Liver (tissue), 9 donors: ENCODE results near the gene TMEM119. TPM values are rescaled to one million over a fixed set of nuclear protein-coding genes. Genes with fewer than 3 reads are reported as not detected.
A peak's percentile ranks its signal among the peaks of the same experiment; 100 is the strongest.

Source experiments
- DNase-seq: peaks from one replicate; pipeline ENCODE4 v3.0.0-alpha.2; 2017; ENCODE audit warnings: low spot score
- H3K27ac ChIP-seq, 2 donors: one replicate each; pipeline ENCODE4 v1.7.0; 2013; ENCODE audit warnings: inconsistent platforms in 2 of 2, low read length in 2 of 2, control low read depth in 1 of 2, low read depth in 1 of 2, mild to moderate bottlenecking in 1 of 2
- H3K27me3 ChIP-seq, 4 donors: one replicate each; pipeline versions ENCODE4 v1.6.1 to v1.7.0; 2013; ENCODE audit warnings: low read length in 3 of 4, inconsistent platforms in 1 of 4, mild to moderate bottlenecking in 1 of 4, moderate library complexity in 1 of 4; ENCODE audit not compliant: control insufficient read depth in 4 of 4, insufficient read depth in 4 of 4
- H3K36me3 ChIP-seq, 4 donors: one replicate each; pipeline versions ENCODE4 v1.6.1 to v1.7.0; 2013; ENCODE audit warnings: low read length in 3 of 4, mild to moderate bottlenecking in 3 of 4, low read depth in 1 of 4, moderate library complexity in 1 of 4; ENCODE audit not compliant: control insufficient read depth in 4 of 4, insufficient read depth in 3 of 4
- H3K4me1 ChIP-seq, 4 donors: one replicate each; pipeline versions ENCODE4 v1.6.1 to v1.7.0; 2013; ENCODE audit warnings: low read length in 3 of 4, mild to moderate bottlenecking in 3 of 4, moderate library complexity in 1 of 4; ENCODE audit not compliant: control insufficient read depth in 4 of 4, insufficient read depth in 4 of 4
- H3K4me3 ChIP-seq, 3 donors: one replicate each; pipeline versions ENCODE4 v1.6.1 to v1.7.0; 2013; ENCODE audit warnings: low read length in 3 of 3, control low read depth in 1 of 3, low read depth in 1 of 3, mild to moderate bottlenecking in 1 of 3
- H3K9ac ChIP-seq, 2 donors: one replicate each; pipeline ENCODE4 v1.7.0; 2013; ENCODE audit warnings: low read length in 2 of 2, mild to moderate bottlenecking in 2 of 2, moderate library complexity in 2 of 2, control low read depth in 1 of 2, low read depth in 1 of 2
- H3K9me3 ChIP-seq, 4 donors: one replicate each; pipeline versions ENCODE4 v1.6.1 to v1.7.0; 2013; ENCODE audit warnings: low read length in 3 of 4; ENCODE audit not compliant: control insufficient read depth in 4 of 4
- EGR1 ChIP-seq, 2 donors: IDR thresholded peaks; 2 replicates each; pipeline ENCODE4 v1.6.1; 2016 to 2018; ENCODE audit warnings: antibody characterized with exemption in 2 of 2, low read depth in 2 of 2
- FOXA1 ChIP-seq: IDR thresholded peaks from 2 replicates; pipeline ENCODE4 v1.6.1; 2016; ENCODE audit warnings: antibody characterized with exemption
- FOXA2 ChIP-seq: IDR thresholded peaks from 2 replicates; pipeline ENCODE4 v1.6.1; 2016; ENCODE audit warnings: antibody characterized with exemption
- GABPA ChIP-seq, 2 donors: IDR thresholded peaks in 1 of 2; conservative IDR thresholded peaks in 1 of 2; 2 replicates each; pipeline ENCODE4 v1.6.1; 2016; ENCODE audit warnings: antibody characterized with exemption in 2 of 2, mild to moderate bottlenecking in 1 of 2, moderate library complexity in 1 of 2
- HNF4A ChIP-seq, 2 donors: conservative IDR thresholded peaks; 2 replicates each; pipeline ENCODE4 v1.6.1; 2016; ENCODE audit warnings: antibody characterized with exemption in 2 of 2, mild to moderate bottlenecking in 2 of 2
- HNF4G ChIP-seq: IDR thresholded peaks from 2 replicates; pipeline ENCODE4 v1.6.1; 2016; ENCODE audit warnings: antibody characterized with exemption
- JUND ChIP-seq, 2 donors: IDR thresholded peaks; 2 replicates each; pipeline ENCODE4 v1.6.1; 2016; ENCODE audit warnings: antibody characterized with exemption in 2 of 2
- MAX ChIP-seq: IDR thresholded peaks from 2 replicates; pipeline ENCODE4 v1.6.1; 2016; ENCODE audit warnings: antibody characterized with exemption
- NR2F2 ChIP-seq: IDR thresholded peaks from 2 replicates; pipeline ENCODE4 v1.6.1; 2016; ENCODE audit warnings: antibody characterized with exemption
- RAD21 ChIP-seq, 2 donors: IDR thresholded peaks; 2 replicates each; pipeline ENCODE4 v1.6.1; 2016; ENCODE audit warnings: antibody characterized with exemption in 2 of 2, mild to moderate bottlenecking in 2 of 2
- RXRA ChIP-seq, 2 donors: IDR thresholded peaks; 2 replicates each; pipeline ENCODE4 v1.6.1; 2017 to 2018; ENCODE audit warnings: antibody characterized with exemption in 2 of 2, mild to moderate bottlenecking in 1 of 2
- SP1 ChIP-seq: IDR thresholded peaks from 2 replicates; pipeline ENCODE4 v1.6.1; 2018; ENCODE audit warnings: antibody characterized with exemption, mild to moderate bottlenecking
- TAF1 ChIP-seq: conservative IDR thresholded peaks from 2 replicates; pipeline ENCODE4 v1.6.1; 2016; ENCODE audit warnings: antibody characterized with exemption, mild to moderate bottlenecking
- YY1 ChIP-seq: IDR thresholded peaks from 2 replicates; pipeline ENCODE4 v1.6.1; 2016; ENCODE audit warnings: antibody characterized with exemption, mild to moderate bottlenecking
- WGBS: extraction: QIAGEN DNeasy Blood & Tissue Kit; methylation state at CpG from one replicate; pipeline ENCODE4 v1.1.7; 2013; 5-methylcytosine and 5-hydroxymethylcytosine counted together
- polyA plus RNA-seq, 2 donors: library from polyadenylated mRNA; stranded (reverse) in 1 of 2; unstranded in 1 of 2; fragments of 200-250 nt in 1 of 2; fragments of >200 nt in 1 of 2; fragmentation: Nextera tagmentation in 1 of 2; extraction: Ambion mirVana in 1 of 2; gene quantifications; one replicate each; pipeline versions ENCODE4 v1.2.1 to v1.2.3, GENCODE V29; 2013 to 2015
- total RNA-seq, 2 donors: library from RNA; depleted of rRNA; stranded (reverse); fragments of >200 nt; gene quantifications; one replicate each; pipeline ENCODE4 v1.2.3, GENCODE V29; 2014
- TF ChIP-seq, protein P1 (sequence below): IDR thresholded peaks from 2 replicates; pipeline ENCODE4 v1.6.1; 2016; ENCODE audit warnings: antibody characterized with exemption
- TF ChIP-seq, protein P2 (sequence below): IDR thresholded peaks from 2 replicates; pipeline ENCODE4 v1.6.1; 2016; ENCODE audit warnings: antibody characterized with exemption, mild to moderate bottlenecking
- TF ChIP-seq, protein P3 (sequence below): fragments of 150-350 bp; IDR thresholded peaks from 2 replicates; pipeline ENCODE4 v1.5.1; 2017; ENCODE audit warnings: improper control_type of control experiment, low read depth, low read length; ENCODE audit not compliant: missing input control
- TF ChIP-seq, protein P4 (sequence below): IDR thresholded peaks from 2 replicates; pipeline ENCODE4 v1.6.1; 2016; ENCODE audit warnings: antibody characterized with exemption
- donor health status: healthy.
- donor health status: healthy.
- donor health status: healthy.
- donor health status: healthy.
- donor health status: healthy.

Gene TMEM119
- total and polyA plus RNA-seq, 4 donors = 0.14 to 2.6 (median 0.38) TPM

DNA sequence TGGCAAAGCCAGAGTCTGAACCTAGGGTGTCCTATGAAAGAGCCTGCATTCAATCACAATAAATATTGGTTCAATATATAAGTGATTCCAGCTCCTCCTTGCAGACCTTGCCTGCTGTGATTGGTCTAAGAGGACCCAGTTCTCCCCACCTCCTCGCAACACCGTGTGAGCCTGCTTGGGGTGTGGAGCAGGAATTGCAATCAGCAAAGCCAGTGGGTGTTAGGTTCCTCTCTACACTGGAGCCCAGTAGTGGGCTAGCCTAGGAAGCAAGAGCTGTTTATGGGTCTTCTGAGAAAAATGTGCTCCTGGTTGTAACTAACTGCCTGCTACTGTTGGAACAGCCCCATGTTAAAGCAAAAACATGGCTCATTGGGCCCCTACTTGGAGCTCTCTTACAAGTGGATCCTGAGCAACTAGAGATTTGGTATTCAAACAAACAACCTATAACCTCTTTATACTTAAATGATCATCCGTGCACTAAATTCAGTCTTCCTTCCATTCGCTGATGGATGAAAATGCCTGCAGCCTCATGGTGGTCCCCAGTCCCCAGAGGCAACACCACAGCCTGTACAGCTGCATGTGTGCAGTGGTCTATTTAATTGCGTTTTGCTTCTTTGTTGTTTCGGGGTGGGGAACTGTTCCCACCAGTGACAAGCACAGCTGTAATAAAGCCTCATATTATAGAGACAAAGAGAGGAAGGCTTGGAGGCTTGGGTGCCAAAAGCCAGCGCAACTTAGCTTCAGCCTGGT lies 39.5 kb upstream of the TMEM119 start:
- TF ChIP-seq, protein P1, sequence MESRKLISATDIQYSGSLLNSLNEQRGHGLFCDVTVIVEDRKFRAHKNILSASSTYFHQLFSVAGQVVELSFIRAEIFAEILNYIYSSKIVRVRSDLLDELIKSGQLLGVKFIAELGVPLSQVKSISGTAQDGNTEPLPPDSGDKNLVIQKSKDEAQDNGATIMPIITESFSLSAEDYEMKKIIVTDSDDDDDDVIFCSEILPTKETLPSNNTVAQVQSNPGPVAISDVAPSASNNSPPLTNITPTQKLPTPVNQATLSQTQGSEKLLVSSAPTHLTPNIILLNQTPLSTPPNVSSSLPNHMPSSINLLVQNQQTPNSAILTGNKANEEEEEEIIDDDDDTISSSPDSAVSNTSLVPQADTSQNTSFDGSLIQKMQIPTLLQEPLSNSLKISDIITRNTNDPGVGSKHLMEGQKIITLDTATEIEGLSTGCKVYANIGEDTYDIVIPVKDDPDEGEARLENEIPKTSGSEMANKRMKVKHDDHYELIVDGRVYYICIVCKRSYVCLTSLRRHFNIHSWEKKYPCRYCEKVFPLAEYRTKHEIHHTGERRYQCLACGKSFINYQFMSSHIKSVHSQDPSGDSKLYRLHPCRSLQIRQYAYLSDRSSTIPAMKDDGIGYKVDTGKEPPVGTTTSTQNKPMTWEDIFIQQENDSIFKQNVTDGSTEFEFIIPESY = no peak
- no peak for TF ChIP-seq RAD21 (IDR thresholded peaks at IDR 0.05)
- TF ChIP-seq TAF1 = no peak
- no peak for TF ChIP-seq EGR1 (IDR thresholded peaks at IDR 0.05; ENCODE audit: low read depth in 2 of 2)
- TF ChIP-seq, protein P2, sequence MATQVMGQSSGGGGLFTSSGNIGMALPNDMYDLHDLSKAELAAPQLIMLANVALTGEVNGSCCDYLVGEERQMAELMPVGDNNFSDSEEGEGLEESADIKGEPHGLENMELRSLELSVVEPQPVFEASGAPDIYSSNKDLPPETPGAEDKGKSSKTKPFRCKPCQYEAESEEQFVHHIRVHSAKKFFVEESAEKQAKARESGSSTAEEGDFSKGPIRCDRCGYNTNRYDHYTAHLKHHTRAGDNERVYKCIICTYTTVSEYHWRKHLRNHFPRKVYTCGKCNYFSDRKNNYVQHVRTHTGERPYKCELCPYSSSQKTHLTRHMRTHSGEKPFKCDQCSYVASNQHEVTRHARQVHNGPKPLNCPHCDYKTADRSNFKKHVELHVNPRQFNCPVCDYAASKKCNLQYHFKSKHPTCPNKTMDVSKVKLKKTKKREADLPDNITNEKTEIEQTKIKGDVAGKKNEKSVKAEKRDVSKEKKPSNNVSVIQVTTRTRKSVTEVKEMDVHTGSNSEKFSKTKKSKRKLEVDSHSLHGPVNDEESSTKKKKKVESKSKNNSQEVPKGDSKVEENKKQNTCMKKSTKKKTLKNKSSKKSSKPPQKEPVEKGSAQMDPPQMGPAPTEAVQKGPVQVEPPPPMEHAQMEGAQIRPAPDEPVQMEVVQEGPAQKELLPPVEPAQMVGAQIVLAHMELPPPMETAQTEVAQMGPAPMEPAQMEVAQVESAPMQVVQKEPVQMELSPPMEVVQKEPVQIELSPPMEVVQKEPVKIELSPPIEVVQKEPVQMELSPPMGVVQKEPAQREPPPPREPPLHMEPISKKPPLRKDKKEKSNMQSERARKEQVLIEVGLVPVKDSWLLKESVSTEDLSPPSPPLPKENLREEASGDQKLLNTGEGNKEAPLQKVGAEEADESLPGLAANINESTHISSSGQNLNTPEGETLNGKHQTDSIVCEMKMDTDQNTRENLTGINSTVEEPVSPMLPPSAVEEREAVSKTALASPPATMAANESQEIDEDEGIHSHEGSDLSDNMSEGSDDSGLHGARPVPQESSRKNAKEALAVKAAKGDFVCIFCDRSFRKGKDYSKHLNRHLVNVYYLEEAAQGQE = no peak
- no peak for TF ChIP-seq JUND (IDR thresholded peaks at IDR 0.05)
- TF ChIP-seq NR2F2 = no peak
- TF ChIP-seq FOXA2 = no peak
- TF ChIP-seq FOXA1 = no peak
- no peak for TF ChIP-seq GABPA (IDR thresholded peaks at IDR 0.05 in 1 of 2, conservative IDR thresholded peaks at IDR 0.05 in 1 of 2)
- H3K36me3 ChIP-seq = no peaks in the 10 kb centered on the region
- H3K9me3 ChIP-seq = no peaks in the 10 kb centered on the region
- no peaks in the 10 kb centered on the region for H3K4me1 ChIP-seq
- no peak overlapping the region for H3K9ac ChIP-seq
- no peak overlapping the region for H3K27ac ChIP-seq
- no peak overlapping the region for H3K4me3 ChIP-seq
- WGBS = 85% methylated on average over 7 of the region's 7 CpGs
- DNase-seq = no peak
- peaks cover 0 to 2% (median 0%) of the 10 kb centered on the region in 4 donors for H3K27me3 ChIP-seq

GRCh38 chr12:108635997-108636808 lies 38.3 kb upstream of the TMEM119 start:
- H3K4me3 ChIP-seq = no peak overlapping the region
- H3K4me1 ChIP-seq = peaks cover 0 to 2% (median 0%) of the 10 kb centered on the region in 4 donors
- H3K9me3 ChIP-seq = no peaks in the 10 kb centered on the region
- DNase-seq = no peak
- peak overlapping the region in 1 of 2 donors; percentile 23 for H3K27ac ChIP-seq
- H3K27me3 ChIP-seq = peaks cover 0 to 2% (median 0%) of the 10 kb centered on the region in 4 donors
- TF ChIP-seq HNF4A (conservative IDR thresholded peaks at IDR 0.05) (no peak), HNF4G (no peak), RXRA (IDR thresholded peaks at IDR 0.05) (no peak), FOXA2 (no peak), MAX (no peak), SP1 (no peak), JUND (IDR thresholded peaks at IDR 0.05) (no peak), RAD21 (IDR thresholded peaks at IDR 0.05) (no peak), FOXA1 (no peak), YY1 (no peak), EGR1 (IDR thresholded peaks at IDR 0.05; ENCODE audit: low read depth in 2 of 2) (no peak), NR2F2 (no peak), TAF1 (no peak)
- TF ChIP-seq, protein P3, sequence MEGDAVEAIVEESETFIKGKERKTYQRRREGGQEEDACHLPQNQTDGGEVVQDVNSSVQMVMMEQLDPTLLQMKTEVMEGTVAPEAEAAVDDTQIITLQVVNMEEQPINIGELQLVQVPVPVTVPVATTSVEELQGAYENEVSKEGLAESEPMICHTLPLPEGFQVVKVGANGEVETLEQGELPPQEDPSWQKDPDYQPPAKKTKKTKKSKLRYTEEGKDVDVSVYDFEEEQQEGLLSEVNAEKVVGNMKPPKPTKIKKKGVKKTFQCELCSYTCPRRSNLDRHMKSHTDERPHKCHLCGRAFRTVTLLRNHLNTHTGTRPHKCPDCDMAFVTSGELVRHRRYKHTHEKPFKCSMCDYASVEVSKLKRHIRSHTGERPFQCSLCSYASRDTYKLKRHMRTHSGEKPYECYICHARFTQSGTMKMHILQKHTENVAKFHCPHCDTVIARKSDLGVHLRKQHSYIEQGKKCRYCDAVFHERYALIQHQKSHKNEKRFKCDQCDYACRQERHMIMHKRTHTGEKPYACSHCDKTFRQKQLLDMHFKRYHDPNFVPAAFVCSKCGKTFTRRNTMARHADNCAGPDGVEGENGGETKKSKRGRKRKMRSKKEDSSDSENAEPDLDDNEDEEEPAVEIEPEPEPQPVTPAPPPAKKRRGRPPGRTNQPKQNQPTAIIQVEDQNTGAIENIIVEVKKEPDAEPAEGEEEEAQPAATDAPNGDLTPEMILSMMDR = no peak
- TF ChIP-seq, protein P2 = no peak
- TF ChIP-seq, protein P4, sequence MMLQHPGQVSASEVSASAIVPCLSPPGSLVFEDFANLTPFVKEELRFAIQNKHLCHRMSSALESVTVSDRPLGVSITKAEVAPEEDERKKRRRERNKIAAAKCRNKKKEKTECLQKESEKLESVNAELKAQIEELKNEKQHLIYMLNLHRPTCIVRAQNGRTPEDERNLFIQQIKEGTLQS = no peak
- no peaks in the 10 kb centered on the region for H3K36me3 ChIP-seq
- 82% methylated on average over 6 of the region's 6 CpGs for WGBS
- H3K9ac ChIP-seq = no peak overlapping the region
